IPS DF 19.7 (cell line): ENCODE results near the gene ASB16.

ENCODE experiments used
- DNase-seq: peaks from one replicate; pipeline ENCODE4 v3.0.0-alpha.2; 2013; ENCODE audit warnings: low read depth, low spot score

The ASB16 gene

DNA sequence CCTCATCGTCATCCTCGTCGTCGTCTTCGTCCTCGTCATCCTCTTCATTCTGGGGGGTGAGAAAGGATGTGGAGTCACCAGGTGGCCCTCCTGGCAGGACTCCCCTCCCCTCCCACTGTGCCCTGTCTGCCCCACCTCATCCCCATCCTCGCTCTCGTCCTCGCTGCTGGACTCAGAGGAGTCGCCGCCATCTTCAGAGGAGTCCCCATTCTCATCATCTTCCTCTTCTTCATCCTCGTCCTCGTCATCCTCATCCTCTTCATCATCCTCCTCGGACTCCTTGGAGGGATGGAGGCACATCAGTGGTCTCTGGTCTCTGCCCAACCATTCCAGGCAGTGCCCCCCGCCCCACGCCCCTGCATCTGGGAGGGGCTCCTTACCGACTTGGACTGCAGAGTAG, 36.8 kb downstream of the ASB16 start:
- DNase-seq: no peak

DNA sequence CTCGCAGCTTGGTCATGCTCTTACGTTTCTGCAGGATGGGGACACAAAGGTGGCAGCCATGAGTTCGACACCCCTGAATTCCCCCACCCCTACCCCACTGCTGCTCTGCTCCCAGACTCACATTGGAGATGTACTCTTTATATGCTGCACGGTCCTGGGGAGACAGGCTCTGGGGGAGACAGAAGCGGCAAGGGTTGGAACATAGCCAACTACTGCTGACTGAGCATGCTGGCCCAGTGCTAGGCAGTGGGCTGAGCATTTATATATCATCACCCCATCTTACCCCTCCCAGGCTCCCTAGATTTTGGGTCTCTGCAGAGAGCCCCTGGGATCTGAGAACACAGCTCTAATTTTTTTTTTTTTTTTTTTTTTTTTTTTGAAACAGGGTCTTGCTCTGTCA, 37.2 kb downstream of the ASB16 start:
- DNase-seq: no peak

DNA sequence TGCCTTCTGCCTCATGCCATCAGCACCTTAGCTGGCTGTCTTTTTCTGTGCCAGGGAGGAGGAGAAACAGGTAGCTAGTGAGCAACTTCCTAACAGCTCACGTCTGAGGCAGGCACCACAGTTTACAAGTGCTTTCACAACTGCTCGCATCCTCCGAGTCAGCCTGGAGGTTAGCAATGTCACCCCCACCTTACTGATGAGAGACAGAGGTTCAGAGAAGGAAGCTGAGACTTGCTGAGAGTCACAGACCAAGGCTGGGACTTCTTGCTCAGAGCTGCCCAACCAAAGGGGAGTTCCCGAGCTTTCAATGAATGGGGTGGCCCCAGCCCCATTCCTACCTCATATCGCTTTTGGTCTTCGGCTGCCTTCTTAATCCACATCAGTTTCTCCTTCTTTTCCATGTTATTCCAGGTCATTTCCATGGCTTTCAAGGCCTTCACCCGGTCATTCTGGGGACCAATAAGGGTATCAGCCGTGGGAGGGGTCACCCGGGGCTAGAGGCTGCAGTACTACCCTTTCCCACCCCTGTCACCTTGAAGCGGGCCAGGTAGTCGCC, 39.4 kb downstream of the ASB16 start:
- DNase-seq: no peak

DNA sequence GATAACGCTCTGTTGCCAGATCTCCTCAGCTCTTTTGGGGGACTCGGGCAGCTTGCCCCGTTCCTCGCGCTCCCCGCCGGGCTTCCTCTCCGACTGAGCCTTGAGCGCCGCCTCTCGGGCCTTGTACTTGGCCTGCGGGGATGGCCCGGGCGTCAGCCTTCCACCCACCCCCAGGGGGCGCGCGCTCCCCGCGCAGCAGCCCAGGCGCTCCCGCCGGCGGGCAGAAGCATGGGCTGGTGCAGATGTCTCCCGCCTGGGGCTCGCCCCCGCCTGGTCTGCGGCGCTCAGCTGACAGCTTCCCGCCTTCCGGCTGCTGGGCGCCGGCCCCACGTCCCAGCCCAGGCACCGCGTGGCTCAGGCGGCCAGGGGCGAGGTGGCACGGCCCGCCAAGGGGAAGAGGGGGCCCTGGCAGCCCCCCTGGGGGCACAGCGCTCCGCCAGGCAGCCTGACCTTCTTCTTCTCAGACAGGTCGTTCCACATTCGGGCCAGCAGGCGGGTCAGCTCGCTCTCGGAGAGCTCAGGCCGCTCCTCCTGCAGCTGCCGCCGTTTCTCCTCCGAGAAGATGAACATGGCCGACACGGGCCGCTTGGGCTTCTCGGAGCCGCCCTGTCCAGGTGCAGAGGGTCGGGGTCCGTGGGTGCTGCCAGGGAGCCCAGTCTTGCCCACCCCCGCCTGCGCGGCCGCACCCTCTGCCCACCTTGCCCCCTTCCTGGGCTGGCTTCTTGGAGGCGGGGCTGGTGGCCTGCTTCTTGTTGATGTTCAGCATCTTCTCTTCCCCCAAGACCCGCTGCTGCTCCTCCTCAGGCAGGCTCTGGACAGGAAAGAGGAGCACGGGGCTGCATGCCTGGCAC, 40.1 kb downstream of the ASB16 start:
- no peak for DNase-seq

DNA sequence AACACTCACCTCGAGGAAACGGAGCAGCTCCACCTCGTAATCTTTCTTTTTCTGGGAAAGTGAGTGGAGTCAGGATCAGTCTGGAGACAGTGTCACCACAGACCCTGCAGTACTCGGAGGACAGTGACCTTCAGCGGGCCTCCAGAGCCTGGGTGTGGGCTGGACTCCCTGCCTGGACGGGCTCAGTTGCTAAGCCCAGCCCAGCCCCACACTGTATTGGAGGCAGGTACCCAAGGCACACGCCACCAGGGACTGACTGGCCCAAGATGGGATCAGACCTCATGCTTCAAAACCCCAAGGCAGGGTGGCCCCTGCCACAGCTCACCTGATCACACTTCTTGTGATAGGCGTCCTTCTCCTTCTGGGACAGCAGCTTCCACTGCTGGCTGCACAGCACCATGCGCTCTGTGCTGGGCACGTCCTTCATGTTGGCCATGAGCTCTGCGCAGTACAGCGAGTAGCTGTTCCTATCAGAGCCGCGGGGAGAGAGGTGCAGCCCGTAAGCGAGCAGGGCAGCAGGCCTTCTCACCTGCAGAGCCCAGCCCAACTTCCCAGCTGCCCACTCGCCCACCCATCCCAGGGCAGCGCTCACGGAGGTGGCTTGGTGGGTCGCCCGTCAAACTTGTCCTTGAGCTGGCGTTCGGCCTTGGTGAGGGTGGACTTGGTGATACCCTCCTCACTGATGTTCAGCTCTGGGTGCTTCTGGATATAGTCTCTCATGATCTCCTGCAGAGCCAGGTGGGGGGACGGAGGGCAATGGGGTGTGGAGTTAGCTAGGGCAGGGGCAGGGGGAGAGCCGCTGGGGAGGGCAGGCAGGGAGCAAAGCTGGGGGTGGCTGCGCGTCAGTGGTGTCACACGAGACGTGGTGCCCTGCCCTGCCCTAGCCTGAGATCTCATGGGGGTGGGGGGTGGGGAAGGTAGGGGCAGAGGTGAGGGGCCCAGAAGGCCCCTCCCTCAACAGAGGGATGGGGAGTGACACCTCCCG, 41.1 kb downstream of the ASB16 start:
- no peak for DNase-seq

DNA sequence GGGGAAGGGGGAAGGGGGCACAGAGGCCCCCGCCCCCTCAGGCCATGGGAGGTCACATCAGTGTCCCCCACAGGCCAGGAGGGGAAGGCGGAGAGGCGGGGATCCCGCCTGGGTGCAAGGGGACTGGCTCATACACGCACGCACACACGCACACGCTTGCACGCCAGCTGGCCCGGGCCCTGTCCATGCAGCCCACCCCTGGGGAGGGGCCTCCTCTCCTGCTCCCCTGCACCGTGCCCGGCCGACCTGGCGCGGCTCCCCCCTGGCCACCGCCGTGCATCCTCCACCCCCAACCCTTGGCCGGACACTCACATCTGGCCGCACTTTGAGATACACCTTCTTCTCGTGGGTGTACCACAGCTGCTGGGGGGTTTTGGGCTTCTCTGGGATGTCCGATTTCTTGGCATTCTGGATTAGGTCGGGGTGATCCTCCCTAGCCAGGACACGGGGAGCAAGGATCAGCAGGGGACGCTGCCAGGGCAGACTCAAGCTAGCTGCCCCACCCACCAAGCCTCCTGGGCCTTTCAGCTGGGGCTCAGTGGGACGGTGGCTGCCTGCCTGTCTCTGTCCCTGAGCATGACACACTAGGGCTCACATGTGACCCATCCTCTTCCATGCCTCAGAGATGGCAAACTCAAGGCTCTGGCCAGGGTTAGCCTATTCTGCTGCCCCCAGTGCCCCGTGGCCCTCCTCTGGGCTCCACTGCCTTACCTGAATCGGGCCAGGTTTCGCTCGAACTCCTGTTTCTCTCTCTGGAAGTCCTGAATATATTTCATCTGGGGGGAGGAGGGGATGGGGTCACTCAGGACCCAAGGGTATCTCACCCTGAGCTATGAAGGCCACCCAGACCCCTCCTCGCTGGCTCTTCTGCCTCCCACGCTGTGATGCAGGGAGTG, 42.3 kb downstream of the ASB16 start:
- DNase-seq: no peak

DNA sequence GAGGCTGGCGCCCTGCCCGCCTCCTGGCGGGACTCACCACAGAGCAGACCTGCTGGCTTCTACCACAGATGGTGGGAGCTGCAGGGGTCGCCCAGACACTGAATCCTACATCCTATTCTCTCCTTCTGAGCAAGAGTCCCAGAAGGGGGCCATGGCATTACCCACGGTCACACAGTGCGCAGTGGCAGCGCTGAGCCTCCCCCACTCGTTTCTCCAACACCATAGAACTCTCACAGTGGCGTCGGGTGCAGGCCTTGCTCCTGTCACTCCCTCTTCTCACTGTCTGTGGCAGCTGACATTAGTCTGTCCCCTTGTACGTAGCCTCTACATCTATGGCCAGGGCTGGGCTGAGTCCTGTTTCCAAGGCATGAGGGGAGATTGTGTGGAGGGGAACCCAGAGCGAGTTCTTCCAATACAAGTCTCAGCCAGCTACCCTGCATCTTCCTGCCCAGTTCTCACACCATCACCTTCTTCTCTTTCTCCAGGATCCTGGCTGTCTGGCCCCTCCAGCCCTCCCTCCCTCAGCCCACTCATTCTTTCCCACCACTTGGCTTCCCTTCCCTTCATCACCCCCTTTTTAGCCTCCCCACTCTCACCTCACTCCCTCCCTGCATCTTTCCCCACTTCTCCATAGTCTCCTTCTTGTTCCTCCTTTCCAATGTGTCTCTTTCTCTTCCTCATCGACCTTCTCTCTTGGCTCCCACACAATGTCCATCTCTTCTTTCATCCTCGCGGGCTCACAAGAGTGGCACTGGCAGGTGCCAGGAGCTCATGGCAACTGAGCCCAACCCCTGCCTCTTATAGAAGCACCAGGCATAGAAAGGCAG, 43.1 kb downstream of the ASB16 start:
- no peak for DNase-seq

DNA sequence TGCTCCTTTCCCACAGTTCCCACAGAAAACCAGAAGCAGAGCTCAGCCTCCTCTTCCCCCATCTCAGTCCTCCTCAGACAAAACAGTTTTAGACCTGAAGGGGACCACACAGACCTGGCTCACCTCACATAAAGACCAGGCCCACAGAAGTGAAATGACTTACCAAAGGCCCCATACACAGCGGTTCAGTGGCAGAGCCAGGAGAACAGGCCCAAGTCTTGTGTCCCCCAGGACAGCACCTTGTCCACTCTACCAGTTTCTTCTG, 43.7 kb downstream of the ASB16 start:
- no peak for DNase-seq

DNA sequence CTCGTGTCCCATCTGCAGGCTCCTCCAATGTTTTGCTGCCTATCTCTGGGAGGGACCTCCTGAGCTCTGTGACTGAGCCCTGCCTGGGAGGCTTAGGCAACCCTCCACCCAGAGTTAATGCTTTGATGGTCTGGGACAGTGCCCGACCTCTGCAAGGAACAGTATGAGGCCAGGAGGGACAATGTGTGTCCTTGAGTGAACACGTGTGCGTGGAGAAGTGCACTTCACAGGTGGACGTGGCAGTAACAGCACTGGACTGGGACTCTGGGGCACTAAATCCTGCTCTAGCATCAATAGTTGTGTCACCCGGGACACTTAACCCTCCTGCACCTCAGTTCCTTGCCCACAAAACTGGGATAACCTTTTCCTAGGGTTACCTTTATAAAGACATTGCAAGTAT, 44.4 kb downstream of the ASB16 start:
- no peak for DNase-seq

DNA sequence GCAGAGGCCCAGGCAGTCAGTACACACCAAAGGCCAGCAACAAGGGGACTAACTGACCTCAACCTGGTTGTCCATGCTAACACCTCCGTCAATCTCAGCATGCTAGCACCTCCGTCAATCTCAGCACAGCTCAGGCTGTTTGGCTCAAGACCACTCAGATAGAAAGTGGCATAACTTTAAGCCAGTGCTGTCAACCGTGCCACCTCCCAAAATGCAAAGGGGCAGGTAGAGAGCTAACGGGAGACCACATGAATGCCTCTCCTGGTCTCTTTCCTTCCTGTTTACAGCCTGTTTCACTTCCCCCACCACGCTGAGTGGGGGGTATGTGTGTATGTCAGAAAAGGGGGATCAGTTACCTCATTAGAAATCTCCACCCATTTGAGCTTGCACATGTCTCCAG, 45.7 kb downstream of the ASB16 start:
- DNase-seq: no peak

DNA sequence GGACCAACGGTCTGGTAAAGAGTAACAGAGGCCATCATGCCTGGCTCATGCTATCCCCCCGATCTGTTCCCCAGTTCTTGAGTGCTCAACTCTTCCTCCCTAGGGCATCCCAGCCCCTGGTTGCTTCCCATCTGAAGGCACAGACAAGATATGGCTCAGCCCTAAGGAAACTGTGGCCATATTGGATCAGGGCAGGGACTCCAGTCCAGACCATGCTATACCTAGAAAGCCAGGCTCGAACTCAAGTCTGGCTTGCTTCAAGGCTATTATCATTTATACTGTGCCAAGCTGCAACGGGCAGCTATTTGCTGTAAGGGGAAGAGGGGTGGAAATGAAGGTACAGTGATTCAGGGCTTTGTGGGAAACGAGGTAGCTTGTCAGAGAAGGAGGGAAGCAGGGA, 46.2 kb downstream of the ASB16 start:
- no peak for DNase-seq

DNA sequence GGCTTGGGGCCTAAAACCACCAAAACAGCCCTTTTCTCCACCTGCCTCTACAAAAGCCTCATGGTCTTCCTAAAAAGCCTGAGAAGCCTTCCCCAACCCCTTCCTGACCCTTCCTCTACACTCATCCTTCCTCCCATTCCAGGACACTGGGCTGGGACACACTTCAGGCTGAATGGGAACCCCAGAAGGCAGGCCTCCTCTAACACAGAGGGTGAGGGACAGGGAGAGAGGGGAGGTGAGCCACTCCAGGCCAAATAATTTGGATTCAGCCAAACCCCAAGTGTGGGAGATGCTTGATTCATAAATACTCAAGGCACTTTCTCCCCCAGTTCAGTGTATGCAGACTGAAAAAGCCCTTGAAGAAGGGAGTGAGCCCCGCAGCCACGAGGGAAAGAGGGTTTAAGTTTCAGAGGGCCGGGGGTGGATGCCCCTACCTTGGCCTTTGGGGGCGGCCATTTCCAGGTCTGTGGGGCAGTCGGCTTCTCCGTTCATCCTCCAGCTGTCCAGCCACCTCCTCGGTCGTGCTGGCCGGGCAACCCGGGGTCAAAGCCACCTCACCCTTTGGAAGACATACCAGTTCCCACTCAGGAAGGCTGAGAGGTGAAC, 47.3 kb downstream of the ASB16 start:
- DNase-seq: no peak

DNA sequence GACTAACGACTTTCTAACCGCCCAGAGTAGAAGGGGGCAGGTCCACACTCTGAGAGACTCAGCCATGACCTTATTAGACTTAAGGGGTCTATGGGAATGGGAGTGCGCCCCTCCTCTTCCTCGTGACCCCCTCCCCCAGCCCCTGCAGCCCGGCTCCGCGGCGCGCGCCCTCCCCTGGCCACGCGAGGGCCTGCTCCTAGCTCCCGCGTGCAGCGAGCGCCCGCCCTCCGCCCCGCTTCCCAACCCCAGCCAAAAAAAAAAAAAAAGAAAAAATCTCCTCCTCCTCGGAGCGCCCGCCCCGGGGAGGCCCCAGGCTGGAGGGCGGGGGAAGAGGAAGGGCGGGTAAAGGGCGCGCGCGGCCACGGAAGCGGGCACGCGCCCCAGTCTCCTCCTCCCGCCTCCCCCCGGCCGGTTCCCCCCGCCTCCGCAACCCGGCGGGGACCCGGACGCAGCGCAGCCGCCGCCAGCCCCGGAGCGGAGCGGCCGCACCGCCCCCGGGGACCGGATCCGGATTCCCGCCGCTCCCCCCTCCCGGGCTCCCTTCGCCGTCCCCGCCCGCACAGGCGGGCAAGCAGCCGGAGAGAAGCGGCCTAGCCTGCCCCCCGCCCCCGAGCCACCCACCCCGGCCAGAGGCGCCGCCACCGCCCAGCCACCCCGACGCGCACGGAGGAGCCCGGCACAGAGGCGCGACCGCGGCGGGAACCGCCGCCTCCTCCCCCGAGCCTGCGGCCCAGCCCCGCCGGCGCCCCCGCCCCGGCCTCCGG, 48.0 kb downstream of the ASB16 start:
- DNase-seq: no peak

DNA sequence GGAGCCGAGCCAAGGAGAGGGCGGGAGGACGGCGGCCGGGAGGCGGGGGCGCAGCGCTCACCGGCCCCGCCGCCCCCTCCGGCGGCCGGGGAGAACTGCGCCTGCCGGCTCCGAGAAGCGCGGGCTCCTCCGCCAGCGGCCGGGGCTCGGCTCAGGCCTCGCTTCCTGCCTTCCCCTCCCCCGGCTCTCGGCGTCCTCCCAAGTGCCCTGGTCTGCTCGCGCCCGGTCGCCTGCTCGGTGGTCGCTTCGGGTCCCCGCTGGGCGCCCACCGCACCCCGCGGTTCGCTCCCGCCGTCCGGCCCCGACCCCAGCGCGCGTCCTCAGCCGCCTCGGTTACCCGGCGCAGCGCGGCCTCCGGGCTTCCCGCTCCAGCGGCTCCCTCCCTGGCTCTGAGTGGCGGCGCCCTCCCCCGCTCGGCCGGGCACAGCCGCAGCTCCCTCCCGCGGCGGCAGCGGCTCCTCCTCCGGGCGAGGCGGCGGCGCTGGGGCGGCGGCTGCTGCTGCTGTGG, 48.7 kb downstream of the ASB16 start:
- DNase-seq: no peak

DNA sequence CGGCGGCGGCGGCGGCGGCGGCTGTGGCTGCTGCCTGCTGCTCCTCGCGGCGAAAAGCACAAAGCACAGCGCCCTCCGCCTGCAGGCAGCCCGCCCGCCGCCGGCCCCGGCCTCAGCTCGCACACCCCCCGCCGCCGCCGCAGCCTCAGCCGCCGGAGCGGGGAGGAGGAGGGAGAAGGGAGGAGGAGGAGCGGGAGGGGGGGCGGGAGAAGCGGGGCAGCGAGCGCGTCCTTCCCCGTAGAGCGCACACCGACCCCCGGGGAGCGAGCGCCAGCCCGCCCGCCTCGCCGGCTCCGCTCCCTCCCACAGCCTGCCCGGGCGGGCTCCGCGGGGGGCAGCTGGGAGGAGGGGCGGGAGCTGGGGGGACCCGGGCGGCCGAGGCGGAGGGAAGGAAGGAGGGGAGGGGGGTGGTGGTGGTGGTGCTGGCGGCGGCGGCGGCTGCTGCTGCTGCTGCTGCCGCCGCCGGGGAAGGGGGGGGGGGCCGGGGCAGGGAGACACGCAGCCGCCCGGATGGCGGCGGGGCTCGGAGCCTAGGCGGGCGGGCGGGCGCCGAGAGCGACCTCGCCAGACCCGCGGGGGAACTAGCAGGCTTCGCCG, 49.2 kb downstream of the ASB16 start, which contains the start of gene UBTF:
TSS of gene UBTF (minus strand) at position 60 of the 597 bp plus-strand sequence. CDS start 1,446 bp downstream, outside the sequence.
- DNase-seq: no peak

DNA sequence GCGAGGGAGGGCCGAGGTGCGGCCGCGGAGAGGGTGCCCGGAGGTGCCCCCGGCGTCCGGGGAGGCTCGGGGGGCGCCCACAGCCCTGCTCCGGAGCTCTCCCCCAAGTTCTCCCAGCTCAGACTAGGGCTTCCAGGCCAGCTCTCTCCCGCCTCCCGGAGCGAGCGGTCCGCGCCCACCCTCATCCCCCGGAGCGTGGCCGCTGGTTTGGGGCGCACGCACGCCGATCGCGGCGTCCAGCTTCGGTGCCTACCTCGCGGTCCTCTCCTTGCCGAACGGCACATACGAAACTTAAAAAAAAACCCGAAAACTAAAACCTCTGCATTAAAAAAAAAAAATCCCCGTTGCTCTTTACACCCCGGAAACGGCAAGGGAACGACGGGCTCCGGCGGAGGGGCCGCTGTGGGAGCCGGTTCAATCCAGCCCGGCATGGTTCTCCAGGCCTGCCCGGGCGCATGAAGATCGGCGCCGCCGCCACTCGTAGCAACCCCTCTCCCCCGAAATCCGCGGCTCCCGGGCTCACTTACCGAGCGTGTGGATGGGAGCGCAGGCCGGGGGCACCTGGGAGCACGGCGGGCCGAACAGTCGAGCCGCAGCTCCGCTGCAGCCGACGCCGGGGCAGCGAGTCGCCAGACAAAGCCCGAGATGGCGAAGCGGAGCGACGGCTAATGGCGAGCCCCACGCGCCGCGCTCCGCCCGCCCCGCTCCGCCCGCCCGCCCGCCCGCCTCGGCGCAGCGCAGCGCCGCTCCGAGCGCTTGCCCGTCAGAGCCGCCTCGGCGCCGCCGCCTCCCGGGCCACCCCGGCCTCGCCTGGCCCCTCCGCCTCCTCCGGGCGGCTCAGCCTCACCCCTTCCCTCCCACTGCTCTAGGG, 49.9 kb downstream of the ASB16 start:
- DNase-seq: no peak

DNA sequence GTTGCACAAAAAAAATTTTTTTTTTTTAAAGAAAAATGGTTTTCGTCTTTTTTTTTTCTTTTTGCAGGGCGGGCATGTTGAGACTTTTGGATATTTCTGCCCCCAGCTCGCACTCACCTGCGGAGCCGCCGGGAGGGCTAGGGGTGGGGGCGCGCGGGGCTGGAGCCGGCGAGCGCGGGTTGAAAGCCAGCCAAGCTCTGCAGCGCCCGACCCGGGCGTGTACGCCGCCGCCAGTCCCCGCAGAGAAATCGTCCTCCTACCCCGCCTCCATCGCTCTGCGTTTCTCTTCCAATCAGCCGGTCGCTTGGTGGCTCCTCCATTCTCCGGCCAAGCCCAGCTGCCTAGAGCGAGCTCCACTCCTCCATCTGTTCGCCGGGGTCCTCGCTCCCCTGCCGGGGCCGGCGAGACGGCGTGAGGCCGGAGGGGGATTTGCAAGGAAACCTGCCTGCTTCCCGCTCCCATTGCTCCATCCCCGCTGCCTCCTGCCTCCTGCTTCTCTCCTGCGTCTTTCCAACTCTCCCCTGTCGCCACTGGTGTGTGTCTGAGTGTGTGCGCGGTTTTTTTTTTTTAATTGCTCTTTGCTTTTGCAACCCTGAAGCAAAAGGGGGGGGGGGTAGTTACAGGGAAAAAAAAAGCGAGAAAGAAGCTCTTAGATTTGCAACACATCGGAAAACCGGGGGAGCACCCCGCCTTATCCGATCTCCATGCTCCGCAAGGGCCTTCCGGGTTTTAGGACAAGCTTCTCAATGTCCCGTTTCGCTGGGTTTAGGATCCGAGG, 50.8 kb downstream of the ASB16 start:
- no peak for DNase-seq
